Neural crest cell (in vitro differentiated cells): ENCODE results near the gene FAM219A. TPM values are rescaled to one million over a fixed set of nuclear protein-coding genes. Genes with fewer than 3 reads are reported as not detected.
A peak's percentile ranks its signal among the peaks of the same experiment; 100 is the strongest.
"Not testable (repeated sequence)": the region's sequence is repeated elsewhere in the genome, so short reads cannot be mapped to it uniquely, and the experiment has no call there.

Experiments
- DNase-seq: peaks from one replicate; pipeline ENCODE4 v3.0.0; 2021; ENCODE audit warnings: low read depth, mixed read lengths, low spot score
- H3K27ac Mint-ChIP-seq: one replicate; pipeline ENCODE4 v1.8.0; 2021; ENCODE audit warnings: mild to moderate bottlenecking, mixed read lengths; ENCODE audit not compliant: unreplicated experiment
- H3K27me3 Mint-ChIP-seq: 2 replicates; pipeline ENCODE4 v1.8.0; 2021; ENCODE audit warnings: low read depth, mild to moderate bottlenecking, mixed read lengths
- H3K36me3 Mint-ChIP-seq: 2 replicates; pipeline ENCODE4 v1.8.0; 2021; ENCODE audit warnings: low read depth, mild to moderate bottlenecking, mixed read lengths
- H3K4me1 Mint-ChIP-seq: 2 replicates; pipeline ENCODE4 v1.8.0; 2021; ENCODE audit warnings: mixed read lengths
- H3K4me3 Mint-ChIP-seq: one replicate; pipeline ENCODE4 v1.8.0; 2021; ENCODE audit warnings: mild to moderate bottlenecking, mixed read lengths
- H3K9me3 Mint-ChIP-seq: 2 replicates; pipeline ENCODE4 v1.8.0; 2021; ENCODE audit warnings: mixed read lengths
- total RNA-seq: library from RNA; stranded (reverse); gene quantifications from 2 replicates; pipeline ENCODE4 v1.2.1, GENCODE V29; 2021
- TF ChIP-seq, protein P1 (sequence below): fragments of 200-600 bp; sonication (generic); conservative IDR thresholded peaks from 2 replicates; pipeline ENCODE4 v1.5.0; 2021; ENCODE audit warnings: antibody characterized with exemption, mild to moderate bottlenecking

The FAM219A gene
- total RNA-seq, 1 donor from 2014 or later, result 20.9 TPM

DNA sequence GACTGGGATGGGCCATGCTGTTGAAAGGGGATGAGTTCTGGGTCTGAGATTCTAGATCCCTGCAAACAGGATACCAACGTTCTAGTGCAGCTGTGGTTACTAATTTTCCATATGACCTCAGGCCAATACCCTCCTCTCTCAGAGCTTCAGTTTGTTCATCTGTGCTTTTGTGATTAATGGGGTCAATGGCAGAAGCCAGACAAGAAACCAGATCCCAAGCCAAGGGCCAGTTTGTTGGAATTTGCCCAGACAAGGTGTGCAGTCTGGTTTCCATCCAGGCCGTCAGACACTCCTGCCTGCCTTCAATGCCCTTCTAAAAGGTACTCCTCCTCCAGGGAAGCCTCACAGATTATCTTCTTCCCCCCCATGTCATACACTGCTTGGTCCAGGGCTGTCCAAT lies 93.1 kb downstream of the FAM219A start:
- TF ChIP-seq, protein P1, sequence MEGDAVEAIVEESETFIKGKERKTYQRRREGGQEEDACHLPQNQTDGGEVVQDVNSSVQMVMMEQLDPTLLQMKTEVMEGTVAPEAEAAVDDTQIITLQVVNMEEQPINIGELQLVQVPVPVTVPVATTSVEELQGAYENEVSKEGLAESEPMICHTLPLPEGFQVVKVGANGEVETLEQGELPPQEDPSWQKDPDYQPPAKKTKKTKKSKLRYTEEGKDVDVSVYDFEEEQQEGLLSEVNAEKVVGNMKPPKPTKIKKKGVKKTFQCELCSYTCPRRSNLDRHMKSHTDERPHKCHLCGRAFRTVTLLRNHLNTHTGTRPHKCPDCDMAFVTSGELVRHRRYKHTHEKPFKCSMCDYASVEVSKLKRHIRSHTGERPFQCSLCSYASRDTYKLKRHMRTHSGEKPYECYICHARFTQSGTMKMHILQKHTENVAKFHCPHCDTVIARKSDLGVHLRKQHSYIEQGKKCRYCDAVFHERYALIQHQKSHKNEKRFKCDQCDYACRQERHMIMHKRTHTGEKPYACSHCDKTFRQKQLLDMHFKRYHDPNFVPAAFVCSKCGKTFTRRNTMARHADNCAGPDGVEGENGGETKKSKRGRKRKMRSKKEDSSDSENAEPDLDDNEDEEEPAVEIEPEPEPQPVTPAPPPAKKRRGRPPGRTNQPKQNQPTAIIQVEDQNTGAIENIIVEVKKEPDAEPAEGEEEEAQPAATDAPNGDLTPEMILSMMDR, result no peak
- H3K9me3 Mint-ChIP-seq, result no peaks in the 10 kb centered on the region
- H3K4me1 Mint-ChIP-seq, result peaks cover 20% of the 10 kb centered on the region
- H3K27ac Mint-ChIP-seq, result no peak overlapping the region
- DNase-seq, result no peak
- no peak overlapping the region for H3K4me3 Mint-ChIP-seq
- peaks cover 10% of the 10 kb centered on the region for H3K36me3 Mint-ChIP-seq
- peaks cover 2% of the 10 kb centered on the region for H3K27me3 Mint-ChIP-seq

DNA sequence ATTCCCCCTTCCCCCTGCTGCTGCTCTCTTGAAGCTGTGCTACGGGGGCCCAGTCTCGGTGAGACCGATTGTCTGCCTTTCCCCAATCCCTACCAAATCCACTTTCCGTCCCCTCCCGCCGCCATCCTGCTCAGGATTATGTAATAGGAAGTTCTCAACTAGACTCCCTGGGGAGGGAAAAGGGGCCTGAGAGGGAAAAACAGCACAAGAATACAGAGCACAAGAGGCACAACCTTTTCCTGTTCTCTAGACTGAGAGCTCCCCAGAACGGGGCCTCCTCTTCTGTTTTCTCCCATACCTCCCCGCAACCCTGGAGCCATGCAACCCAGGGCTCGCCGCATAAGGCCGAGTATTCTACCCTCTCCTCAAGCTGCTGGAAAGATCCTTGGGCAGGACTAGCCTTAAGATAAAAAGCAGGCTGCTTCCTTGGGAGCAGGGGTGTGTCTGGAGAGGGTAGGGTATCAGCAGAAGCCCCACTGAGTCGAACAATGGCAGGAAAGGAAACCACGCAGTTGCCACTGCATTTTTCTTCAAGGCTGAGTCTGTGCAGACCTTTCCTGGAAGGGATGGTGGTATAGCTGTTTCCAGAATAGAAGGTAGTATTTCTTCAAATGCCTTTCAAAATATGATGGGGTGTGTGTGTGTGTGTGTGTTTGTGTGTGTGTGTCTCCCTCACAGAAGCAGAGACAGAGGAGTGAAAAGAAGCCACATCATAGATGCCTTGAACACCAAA lies 94.6 kb downstream of the FAM219A start:
- TF ChIP-seq, protein P1, result no peak
- Mint-ChIP-seq H3K36me3 (peaks cover 7% of the 10 kb centered on the region), H3K27me3 (peaks cover 2% of the 10 kb centered on the region), H3K4me3 (no peak overlapping the region), H3K27ac (peak overlapping the region; percentile 23), H3K4me1 (peaks cover 20% of the 10 kb centered on the region), H3K9me3 (no peaks in the 10 kb centered on the region)
- DNase-seq, result no peak

DNA sequence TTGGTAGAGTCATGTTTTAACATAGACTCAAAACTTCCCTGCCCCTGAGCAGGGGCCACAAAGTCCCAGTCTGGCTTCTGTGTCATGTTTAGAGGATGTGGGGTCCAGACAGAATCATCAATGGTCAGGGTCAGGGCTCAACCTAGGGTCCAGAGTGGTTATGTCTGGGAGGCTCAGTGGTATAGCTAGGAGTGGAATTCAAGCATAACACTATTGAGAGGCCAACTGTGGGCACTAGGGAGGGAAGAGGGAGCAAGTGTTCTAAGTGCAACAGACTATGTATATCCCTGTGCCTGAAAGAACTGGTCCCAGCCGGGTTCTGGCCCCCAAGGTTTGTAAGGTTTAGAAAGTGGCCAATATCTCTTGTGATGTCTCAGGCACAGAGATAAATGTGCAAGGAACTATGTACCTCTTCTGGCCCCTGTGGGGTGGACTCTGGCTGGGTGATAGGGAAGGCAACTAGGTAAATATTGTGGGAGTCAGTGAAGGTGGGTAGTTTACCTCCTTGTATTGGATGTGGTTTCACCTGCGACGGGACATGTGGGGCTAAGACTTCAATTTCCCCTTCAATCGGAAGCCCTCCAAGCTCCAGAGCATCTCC lies 95.7 kb downstream of the FAM219A start:
- no peak overlapping the region for H3K4me3 Mint-ChIP-seq
- peaks cover 2% of the 10 kb centered on the region for H3K27me3 Mint-ChIP-seq
- no peaks in the 10 kb centered on the region for H3K9me3 Mint-ChIP-seq
- H3K27ac Mint-ChIP-seq, result no peak overlapping the region
- TF ChIP-seq, protein P1, result no peak
- no peak for DNase-seq
- peaks cover 20% of the 10 kb centered on the region for H3K4me1 Mint-ChIP-seq
- peaks cover 6% of the 10 kb centered on the region for H3K36me3 Mint-ChIP-seq

DNA sequence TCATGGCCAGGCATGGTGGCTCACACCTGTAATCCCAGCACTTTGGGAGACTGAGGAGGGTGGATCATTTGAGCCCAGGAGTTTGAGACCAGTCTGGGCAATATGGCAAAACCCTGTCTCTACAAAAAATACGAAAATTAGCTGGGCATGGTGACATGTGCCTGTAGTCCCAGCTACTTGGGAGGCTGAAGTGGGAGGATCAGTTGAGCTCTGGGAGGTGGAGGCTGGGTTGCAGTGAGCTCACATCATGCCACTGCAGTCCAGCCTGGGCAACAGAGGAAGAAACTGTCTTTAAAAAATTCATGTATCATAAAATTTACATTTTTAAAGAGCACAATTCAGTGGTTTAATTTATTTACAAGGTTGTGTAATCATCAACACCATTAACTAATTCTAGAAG lies 105.4 kb downstream of the FAM219A start:
- H3K27me3 Mint-ChIP-seq, H3K9me3 Mint-ChIP-seq, H3K27ac Mint-ChIP-seq, H3K4me3 Mint-ChIP-seq, H3K4me1 Mint-ChIP-seq, DNase-seq: not testable (repeated sequence)
- H3K36me3 Mint-ChIP-seq, result peaks cover 16% of the 10 kb centered on the region

DNA sequence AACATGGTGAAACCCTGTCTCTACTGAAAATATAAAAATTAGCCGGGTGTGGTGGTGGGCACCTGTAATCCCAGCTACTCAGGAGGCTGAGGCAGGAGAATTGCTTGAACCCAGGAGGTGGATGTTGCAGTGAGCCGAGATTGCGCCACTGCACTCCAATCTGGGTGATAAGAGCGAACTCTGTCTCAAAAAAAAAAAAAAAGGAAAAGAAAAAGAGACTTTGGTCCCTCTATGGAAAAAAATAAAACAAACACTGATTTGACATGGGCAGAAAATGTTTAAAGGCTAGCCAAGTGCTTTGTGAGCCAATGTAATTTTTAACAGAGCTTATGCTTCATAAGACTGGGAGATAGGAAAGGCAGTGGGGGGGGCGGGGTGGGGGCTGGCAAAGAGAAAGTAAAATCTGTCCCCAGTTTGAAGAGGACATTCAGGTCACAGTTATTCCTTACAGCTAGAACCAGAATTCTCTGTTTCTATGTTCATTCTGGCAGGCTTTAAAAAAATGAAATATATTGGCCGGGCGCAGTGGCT lies 106.2 kb downstream of the FAM219A start:
- H3K4me3 Mint-ChIP-seq, H3K4me1 Mint-ChIP-seq, H3K27ac Mint-ChIP-seq, H3K9me3 Mint-ChIP-seq, DNase-seq, H3K27me3 Mint-ChIP-seq: not testable (repeated sequence)
- peaks cover 14% of the 10 kb centered on the region for H3K36me3 Mint-ChIP-seq

DNA sequence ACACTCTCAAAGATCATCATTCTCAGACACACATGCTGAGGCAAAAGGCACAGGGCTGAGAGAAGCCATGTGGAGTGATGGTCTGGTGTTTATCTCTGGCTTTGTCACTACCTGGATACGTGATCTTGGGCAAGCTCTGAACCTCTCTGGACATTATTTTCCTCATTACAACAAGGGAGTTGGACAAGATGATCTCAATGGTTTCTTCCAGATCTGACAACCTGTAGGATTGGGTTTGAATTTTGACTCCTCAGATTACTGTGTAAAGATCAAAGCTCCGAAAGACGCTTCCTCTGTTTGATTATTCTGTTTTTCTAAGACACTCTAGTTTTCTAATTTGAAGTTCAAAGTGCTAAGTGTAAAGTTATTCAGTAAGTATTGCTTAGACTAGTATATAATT lies 109.0 kb downstream of the FAM219A start:
- no peaks in the 10 kb centered on the region for H3K4me1 Mint-ChIP-seq
- TF ChIP-seq, protein P1, result no peak
- peaks cover 3% of the 10 kb centered on the region for H3K36me3 Mint-ChIP-seq
- no peaks in the 10 kb centered on the region for H3K27me3 Mint-ChIP-seq
- H3K4me3 Mint-ChIP-seq, result no peak overlapping the region
- no peak for DNase-seq
- no peak overlapping the region for H3K27ac Mint-ChIP-seq
- H3K9me3 Mint-ChIP-seq, result no peaks in the 10 kb centered on the region

Other genes with a start within 250 kb of the FAM219A start
- 12.3 and 13.8 TPM in 2 replicates for gene KIF24, start 129.3 kb downstream of the FAM219A start, total RNA-seq
- 17.8 and 19.8 TPM in 2 replicates for gene NUDT2, start 129.0 kb downstream of the FAM219A start, total RNA-seq
- 1.7 and 2.0 TPM in 2 replicates for gene MYORG, start 81.7 kb downstream of the FAM219A start, total RNA-seq
- gene DNAI1, start 235 bp upstream of the FAM219A start, total RNA-seq, result 1.5 and 1.9 TPM in 2 replicates
- 12.0 and 13.2 TPM in 2 replicates for gene ENHO, start 64.4 kb upstream of the FAM219A start, total RNA-seq
- 112 and 115 TPM in 2 replicates for gene CNTFR, start 131.2 kb upstream of the FAM219A start, total RNA-seq
- 22.7 and 23.8 TPM in 2 replicates for gene RPP25L, start 153.5 kb upstream of the FAM219A start, total RNA-seq
- gene DCTN3, start 161.9 kb upstream of the FAM219A start, total RNA-seq, result 92.1 and 102 TPM in 2 replicates
- 0.68 TPM in 1 of 2 replicates, not detected in the other for gene ARID3C, start 170.5 kb upstream of the FAM219A start, total RNA-seq
- 107 and 108 TPM in 2 replicates for gene SIGMAR1, start 179.2 kb upstream of the FAM219A start, total RNA-seq
- gene GALT, start 188.1 kb upstream of the FAM219A start, total RNA-seq, result 51.8 and 58.0 TPM in 2 replicates
- 15.4 and 18.0 TPM in 2 replicates for gene IL11RA, start 193.6 kb upstream of the FAM219A start, total RNA-seq
- gene CCL27, start 204.1 kb upstream of the FAM219A start, total RNA-seq, result 0.86 TPM in 1 of 2 replicates, not detected in the other
- not detected in 2 replicates for gene CCL19, start 232.7 kb upstream of the FAM219A start, total RNA-seq